Sigmoid colon (tissue), 7 donors: Measurements from ENCODE around the gene CEP128. TPM values are rescaled to one million over a fixed set of nuclear protein-coding genes. Genes with fewer than 3 reads are reported as not detected.

ENCODE experiments used
- DNase-seq: peaks from one replicate; pipeline ENCODE4 v3.0.0-alpha.2; 2019
- H3K27ac ChIP-seq, 4 donors: fragments of 200-600 bp; sonication (generic); one replicate each; pipeline ENCODE4 v1.5.1; 2016 to 2019; ENCODE audit warnings: mild to moderate bottlenecking in 1 of 4
- H3K27me3 ChIP-seq, 3 donors: fragments of 200-600 bp; sonication (generic); one replicate each; pipeline ENCODE4 v1.5.1; 2019; ENCODE audit warnings: mild to moderate bottlenecking in 1 of 3
- H3K36me3 ChIP-seq, 4 donors: fragments of 200-600 bp; sonication (generic); one replicate each; pipeline ENCODE4 v1.5.1; 2016 to 2019
- H3K4me1 ChIP-seq, 4 donors: fragments of 200-600 bp; sonication (generic); one replicate each; pipeline ENCODE4 v1.5.1; 2017 to 2019
- H3K4me3 ChIP-seq, 4 donors: fragments of 200-600 bp; sonication (generic); one replicate each; pipeline ENCODE4 v1.5.1; 2017 to 2019; ENCODE audit warnings: mild to moderate bottlenecking in 2 of 4, moderate library complexity in 1 of 4
- H3K9me3 ChIP-seq, 4 donors: fragments of 200-600 bp in 3 of 4; sonication (generic) in 3 of 4; one replicate each; pipeline versions ENCODE4 v1.5.1 to v1.6.1; 2013 to 2019
- EP300 ChIP-seq, 4 donors: sonication (generic); formaldehyde crosslinking; IDR thresholded peaks; one replicate each; pipeline ENCODE4 v1.6.1; 2017; ENCODE audit warnings: antibody characterized with exemption in 4 of 4
- POLR2A ChIP-seq, 2 donors: fragments of 450-650 bp; IDR thresholded peaks; one replicate each; pipeline ENCODE4 v1.6.1; 2016; ENCODE audit warnings: antibody characterized with exemption in 2 of 2, mild to moderate bottlenecking in 2 of 2, moderate library complexity in 2 of 2
- POLR2AphosphoS5 ChIP-seq, 4 donors: sonication (generic); formaldehyde crosslinking; IDR thresholded peaks; one replicate each; pipeline ENCODE4 v1.6.1; 2017; ENCODE audit warnings: antibody characterized with exemption in 4 of 4
- WGBS, 2 donors: extraction: QIAGEN DNeasy Blood & Tissue Kit; methylation state at CpG; one replicate each; pipeline ENCODE4 v1.1.7; 2013; 5-methylcytosine and 5-hydroxymethylcytosine counted together
- intact Hi-C: fragments of 100-400 bp; cut with DNase I; formaldehyde crosslinking; loops from one replicate; pipeline ENCODE4 v1.15.1; 2023
- polyA plus RNA-seq, 3 donors: library from polyadenylated mRNA; stranded (reverse); fragments of 200-250 nt; gene quantifications; one replicate each; pipeline ENCODE4 v1.2.3, GENCODE V29; 2013
- total RNA-seq, 4 donors: library from RNA; depleted of rRNA; stranded (reverse); fragments of >200 nt; gene quantifications; one replicate each; pipeline ENCODE4 v1.1.0, GENCODE V29; 2016
- TF ChIP-seq, protein P1 (sequence below), 4 experiments: fragments of 450-650 bp in 3 of 4; fragments of 200-600 bp in 1 of 4; IDR thresholded peaks; one replicate each; pipeline ENCODE4 v1.5.1; 2016 to 2019; ENCODE audit warnings: antibody characterized with exemption in 4 of 4, mild to moderate bottlenecking in 3 of 4, moderate library complexity in 2 of 4
- donor health status: healthy with polysubstance abuse.
- donor health status: Bipolar disorder and iron deficiency.
- donor health status: healthy.

The CEP128 gene
- total and polyA plus RNA-seq, 7 donors: 0.60 to 16.6 (median 8.3) TPM

DNA sequence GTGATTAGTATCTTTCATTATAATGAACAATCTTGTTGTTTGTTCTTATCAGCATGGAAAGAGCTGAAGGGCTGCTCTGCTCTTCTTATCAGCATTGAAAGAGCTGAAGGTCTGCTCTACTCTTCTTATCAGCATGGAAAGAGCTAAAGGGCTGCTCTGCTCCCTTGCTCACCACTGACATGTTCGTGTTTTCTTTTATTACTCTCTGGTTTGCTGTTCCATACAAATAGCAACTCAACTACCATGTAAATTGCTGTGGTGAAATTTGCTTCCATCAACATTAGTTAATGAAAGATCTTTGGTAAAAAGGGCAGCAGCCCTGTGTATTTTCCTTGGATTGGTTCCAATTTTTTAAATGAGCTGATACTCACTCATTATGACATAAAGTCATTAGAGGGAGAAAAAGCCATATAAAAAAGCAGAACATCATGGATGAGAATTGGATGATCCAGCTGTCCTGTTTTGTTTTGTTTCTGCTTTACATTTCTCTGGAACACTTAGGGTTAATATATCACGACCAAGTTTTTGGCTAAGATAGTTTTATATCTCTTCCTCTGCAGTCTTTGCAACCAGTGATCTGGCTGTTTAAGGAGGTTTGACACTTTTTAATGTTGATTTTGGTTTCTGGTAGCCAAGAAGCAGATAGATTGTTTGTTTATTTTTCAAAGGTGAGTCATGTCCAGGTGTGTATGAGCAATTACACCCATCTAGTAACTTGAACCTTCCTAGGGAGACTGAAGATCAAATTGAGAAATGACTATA, 356.6 kb downstream of the CEP128 start:
- H3K4me3 ChIP-seq: no peak overlapping the region
- 23 to 64% methylated on average over 2 of the region's 2 CpGs for WGBS, 2 donors
- peaks cover 0 to 4% (median 0%) of the 10 kb centered on the region in 4 donors for H3K4me1 ChIP-seq
- no peak for DNase-seq
- no peaks in the 10 kb centered on the region for H3K27me3 ChIP-seq
- H3K9me3 ChIP-seq: no peaks in the 10 kb centered on the region
- TF ChIP-seq POLR2A (IDR thresholded peaks at IDR 0.05) (no peak), POLR2AphosphoS5 (IDR thresholded peaks at IDR 0.05) (no peak), EP300 (IDR thresholded peaks at IDR 0.05) (no peak)
- TF ChIP-seq, protein P1, sequence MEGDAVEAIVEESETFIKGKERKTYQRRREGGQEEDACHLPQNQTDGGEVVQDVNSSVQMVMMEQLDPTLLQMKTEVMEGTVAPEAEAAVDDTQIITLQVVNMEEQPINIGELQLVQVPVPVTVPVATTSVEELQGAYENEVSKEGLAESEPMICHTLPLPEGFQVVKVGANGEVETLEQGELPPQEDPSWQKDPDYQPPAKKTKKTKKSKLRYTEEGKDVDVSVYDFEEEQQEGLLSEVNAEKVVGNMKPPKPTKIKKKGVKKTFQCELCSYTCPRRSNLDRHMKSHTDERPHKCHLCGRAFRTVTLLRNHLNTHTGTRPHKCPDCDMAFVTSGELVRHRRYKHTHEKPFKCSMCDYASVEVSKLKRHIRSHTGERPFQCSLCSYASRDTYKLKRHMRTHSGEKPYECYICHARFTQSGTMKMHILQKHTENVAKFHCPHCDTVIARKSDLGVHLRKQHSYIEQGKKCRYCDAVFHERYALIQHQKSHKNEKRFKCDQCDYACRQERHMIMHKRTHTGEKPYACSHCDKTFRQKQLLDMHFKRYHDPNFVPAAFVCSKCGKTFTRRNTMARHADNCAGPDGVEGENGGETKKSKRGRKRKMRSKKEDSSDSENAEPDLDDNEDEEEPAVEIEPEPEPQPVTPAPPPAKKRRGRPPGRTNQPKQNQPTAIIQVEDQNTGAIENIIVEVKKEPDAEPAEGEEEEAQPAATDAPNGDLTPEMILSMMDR (IDR thresholded peaks at IDR 0.05): no peak
- H3K36me3 ChIP-seq: no peaks in the 10 kb centered on the region
- no peak overlapping the region for H3K27ac ChIP-seq
- intact Hi-C loops: no loop called here

DNA sequence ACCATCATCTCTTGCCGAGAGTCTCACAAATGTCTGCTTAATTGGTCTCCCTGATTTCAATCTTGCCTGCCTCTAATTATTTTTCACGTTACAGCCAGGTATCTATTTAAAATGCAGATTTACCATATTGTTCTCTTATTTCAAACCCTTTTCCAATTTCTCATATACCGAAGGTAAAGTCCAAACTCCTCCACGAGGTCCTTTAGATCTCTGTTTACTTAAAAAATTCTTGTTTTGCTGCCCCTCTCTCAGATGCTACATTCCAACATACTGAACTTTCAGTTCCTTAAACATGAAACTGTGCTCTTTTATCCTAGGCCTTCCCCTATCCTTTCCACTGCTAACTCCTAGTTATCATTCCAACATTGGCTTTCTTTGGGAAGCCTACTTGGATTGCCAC, 363.9 kb downstream of the CEP128 start:
- Histone ChIP-seq H3K4me1 (peaks cover 0 to 9% (median 0%) of the 10 kb centered on the region in 4 donors), H3K27me3 (no peaks in the 10 kb centered on the region), H3K36me3 (no peaks in the 10 kb centered on the region), H3K4me3 (no peak overlapping the region), H3K9me3 (no peaks in the 10 kb centered on the region), H3K27ac (no peak overlapping the region)
- WGBS, 2 donors: 82 to 88% methylated on average over 4 of the region's 4 CpGs
- DNase-seq: no peak
- intact Hi-C loops: no loop called here
- no peak for TF ChIP-seq EP300 (IDR thresholded peaks at IDR 0.05)
- TF ChIP-seq, protein P1 (IDR thresholded peaks at IDR 0.05): no peak
- TF ChIP-seq POLR2AphosphoS5 (IDR thresholded peaks at IDR 0.05): no peak
- TF ChIP-seq POLR2A (IDR thresholded peaks at IDR 0.05): no peak

DNA sequence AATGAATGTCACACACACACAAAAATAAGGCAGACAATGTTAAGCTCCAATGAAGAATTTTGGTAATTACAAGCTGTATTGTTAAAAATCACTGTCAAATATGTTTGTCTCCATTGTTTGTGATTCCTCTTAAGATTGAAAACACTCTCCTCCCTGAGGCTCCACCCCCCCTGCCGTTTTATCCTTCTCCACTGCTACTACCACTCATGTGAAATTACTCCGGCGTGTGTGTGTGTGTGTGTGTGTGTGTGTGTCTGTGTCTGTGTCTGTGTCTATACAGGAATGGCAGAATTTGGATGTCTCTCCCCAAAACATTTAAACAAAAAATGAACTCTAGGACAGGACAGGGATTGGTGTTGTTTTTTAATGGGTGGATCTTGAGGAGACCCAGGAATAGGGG, 365.1 kb downstream of the CEP128 start:
- TF ChIP-seq POLR2A (IDR thresholded peaks at IDR 0.05) (no peak), EP300 (IDR thresholded peaks at IDR 0.05) (no peak), POLR2AphosphoS5 (IDR thresholded peaks at IDR 0.05) (no peak)
- TF ChIP-seq, protein P1 (IDR thresholded peaks at IDR 0.05): no peak
- no peaks in the 10 kb centered on the region for H3K27me3 ChIP-seq
- no peaks in the 10 kb centered on the region for H3K9me3 ChIP-seq
- peaks cover 0 to 9% (median 0%) of the 10 kb centered on the region in 4 donors for H3K4me1 ChIP-seq
- 78 to 82% methylated on average over 3 of the region's 3 CpGs for WGBS, 2 donors
- intact Hi-C loops: no loop called here
- no peak overlapping the region for H3K4me3 ChIP-seq
- no peak for DNase-seq
- no peak overlapping the region for H3K27ac ChIP-seq
- H3K36me3 ChIP-seq: no peaks in the 10 kb centered on the region

DNA sequence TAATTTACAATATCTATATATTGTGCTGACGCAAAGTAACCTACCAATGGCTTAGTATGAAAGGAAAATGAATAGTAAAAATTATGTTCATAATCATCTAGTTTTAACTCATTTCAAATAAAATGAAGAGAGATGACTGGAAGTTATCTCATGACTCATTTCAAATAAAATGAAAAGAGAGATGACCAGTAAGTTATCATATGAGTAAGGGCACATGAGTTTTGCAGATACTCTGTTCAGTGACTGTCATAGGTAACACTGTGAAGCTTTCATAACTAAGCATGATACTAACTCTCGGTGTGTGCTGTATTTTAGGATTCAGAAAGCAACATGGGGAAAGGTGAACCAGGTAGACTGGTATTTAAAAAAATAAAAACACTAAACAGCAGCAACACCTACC, 365.8 kb downstream of the CEP128 start:
- WGBS, 2 donors: 90 to 91% methylated on average over 2 of the region's 2 CpGs
- no peaks in the 10 kb centered on the region for H3K27me3 ChIP-seq
- H3K4me1 ChIP-seq: peaks cover 0 to 9% (median 0%) of the 10 kb centered on the region in 4 donors
- TF ChIP-seq, protein P1 (IDR thresholded peaks at IDR 0.05): no peak
- TF ChIP-seq EP300 (IDR thresholded peaks at IDR 0.05) (no peak), POLR2A (IDR thresholded peaks at IDR 0.05) (no peak), POLR2AphosphoS5 (IDR thresholded peaks at IDR 0.05) (no peak)
- H3K36me3 ChIP-seq: no peaks in the 10 kb centered on the region
- H3K27ac ChIP-seq: no peak overlapping the region
- no peak overlapping the region for H3K4me3 ChIP-seq
- no peak for DNase-seq
- intact Hi-C loops: no loop called here
- H3K9me3 ChIP-seq: no peaks in the 10 kb centered on the region
